SK-N-SH (cell line): ENCODE results near the gene SH3BP4. TPM values are rescaled to one million over a fixed set of nuclear protein-coding genes. Genes with fewer than 3 reads are reported as not detected.

Experiments
- CTCF ChIA-PET: fragments of 300-600, 350-600 bp; formaldehyde crosslinking; extraction: SDS; loops from one replicate; lab custom pipeline; 2021; lab: Yijun Ruan, JAX
- POLR2A ChIA-PET: fragments of 350-600 bp; sonication (Branson Sonifier 250); formaldehyde crosslinking; extraction: SDS; loops from one replicate; lab custom pipeline; 2020; ENCODE audit warnings: antibody characterized with exemption, inconsistent platforms; lab: Yijun Ruan, JAX
- DNase-seq: peaks from one replicate; pipeline ENCODE4 v3.0.0; 2012
- H2AFZ ChIP-seq: fragments of 200-600 bp; sonication (generic); 2 replicates; pipeline ENCODE4 v1.8.1; 2016; ENCODE audit warnings: antibody characterized with exemption, mild to moderate bottlenecking, low read depth
- H3F3A ChIP-seq: fragments of 200-600 bp; sonication (generic); replicated peaks from 2 replicates; pipeline ENCODE3; 2016; ENCODE audit warnings: antibody characterized with exemption, mild to moderate bottlenecking; ENCODE audit not compliant: insufficient read depth
- H3K27ac ChIP-seq, 2 experiments: fragments of 200-500 bp in 1 of 2; fragments of 200-600 bp in 1 of 2; sonication (Bioruptor generic) in 1 of 2; sonication (generic), shearing (Covaris generic) in 1 of 2; 2 replicates each; pipeline versions ENCODE4 v1.5.1 to v1.6.1; 2014 to 2016; ENCODE audit warnings: low read depth in 2 of 2, inconsistent platforms in 1 of 2, low read length in 1 of 2, mild to moderate bottlenecking in 1 of 2, mixed read lengths in 1 of 2
- H3K27me3 ChIP-seq: fragments of 200-600 bp; sonication (generic), shearing (Covaris generic); 2 replicates; pipeline ENCODE4 v1.6.1; 2016; ENCODE audit warnings: mixed run types; ENCODE audit not compliant: insufficient read depth
- H3K36me3 ChIP-seq, 2 experiments: fragments of 200-500 bp in 1 of 2; fragments of 200-600 bp in 1 of 2; sonication (Bioruptor generic) in 1 of 2; sonication (generic) in 1 of 2; replicated peaks in 1 of 2; 2 replicates each; pipeline versions ENCODE3 to v1.5.1; 2014 to 2016; ENCODE audit warnings: low read length in 1 of 2, mild to moderate bottlenecking in 1 of 2; ENCODE audit not compliant: insufficient read depth in 2 of 2, control insufficient read depth in 1 of 2
- H3K4me1 ChIP-seq, 2 experiments: fragments of 200-500 bp in 1 of 2; fragments of 200-600 bp in 1 of 2; sonication (Bioruptor generic) in 1 of 2; sonication (generic), shearing (Covaris generic) in 1 of 2; 2 replicates each; pipeline versions ENCODE4 v1.5.1 to v1.6.1; 2014 to 2016; ENCODE audit warnings: low read depth in 1 of 2, low read length in 1 of 2, mixed run types in 1 of 2; ENCODE audit not compliant: insufficient read depth in 2 of 2, control insufficient read depth in 1 of 2
- H3K4me2 ChIP-seq: fragments of 200-600 bp; sonication (generic), shearing (Covaris generic); 2 replicates; pipeline ENCODE4 v1.6.1; 2017; ENCODE audit warnings: mixed run types
- H3K4me3 ChIP-seq, 2 experiments: fragments of 200-500 bp in 1 of 2; fragments of 200-600 bp in 1 of 2; sonication (Bioruptor generic) in 1 of 2; sonication (generic), shearing (Covaris generic) in 1 of 2; 2 replicates each; pipeline versions ENCODE4 v1.5.1 to v1.8.1; 2014 to 2016; ENCODE audit warnings: low read depth in 2 of 2, inconsistent platforms in 1 of 2, low read length in 1 of 2, mild to moderate bottlenecking in 1 of 2, mixed read lengths in 1 of 2, moderate library complexity in 1 of 2
- H3K79me2 ChIP-seq: fragments of 200-600 bp; sonication (generic); 2 replicates; pipeline ENCODE4 v1.8.1; 2017; ENCODE audit warnings: mild to moderate bottlenecking; ENCODE audit not compliant: insufficient read depth
- H3K9ac ChIP-seq: fragments of 200-600 bp; sonication (generic); 2 replicates; pipeline ENCODE4 v1.6.1; 2017; ENCODE audit warnings: mixed run types
- H3K9me2 ChIP-seq: fragments of 200-600 bp; sonication (generic); 2 replicates; pipeline ENCODE4 v1.6.1; 2017; ENCODE audit warnings: mixed run types
- H3K9me3 ChIP-seq: fragments of 200-600 bp; sonication (generic); 2 replicates; pipeline ENCODE4 v1.6.1; 2017; ENCODE audit warnings: mixed run types, mild to moderate bottlenecking, moderate library complexity
- H4K20me1 ChIP-seq: fragments of 200-600 bp; sonication (generic); 2 replicates; pipeline ENCODE4 v1.6.1; 2017; ENCODE audit warnings: mild to moderate bottlenecking, mixed run types; ENCODE audit not compliant: insufficient read depth
- FOXJ3 ChIP-seq: sonication (generic); formaldehyde crosslinking; IDR thresholded peaks from 2 replicates; pipeline ENCODE4 v1.5.1; 2020; ENCODE audit warnings: mild to moderate bottlenecking, missing genetic modification reagents
- NRF1 ChIP-seq: IDR thresholded peaks from 2 replicates; pipeline ENCODE4 v1.6.1; 2012; ENCODE audit warnings: low read depth, mild to moderate bottlenecking, low read length
- POLR2AphosphoS5 ChIP-seq: IDR thresholded peaks from 2 replicates; pipeline ENCODE4 v1.6.1; 2012; ENCODE audit warnings: low read depth, low read length
- RAD21 ChIP-seq: IDR thresholded peaks from 2 replicates; pipeline ENCODE4 v1.6.1; 2012; ENCODE audit warnings: mild to moderate bottlenecking, low read length
- WGBS: methylation state at CpG from one replicate; pipeline ENCODE4 v1.1.6; 2017; ENCODE audit warnings: low lambda C conversion rate; 5-methylcytosine and 5-hydroxymethylcytosine counted together
- polyA plus RNA-seq, 3 experiments: library from polyadenylated mRNA; depleted of rRNA; stranded (reverse); fragments of >200 nt; gene quantifications; 2 replicates each; pipeline ENCODE4 v1.2.3, GENCODE V29; 2012
- TF ChIP-seq, protein P1 (sequence below): IDR thresholded peaks from 2 replicates; pipeline ENCODE4; 2012
- TF ChIP-seq, protein P2 (sequence below): IDR thresholded peaks from 2 replicates; pipeline ENCODE4 v1.4.0; 2012; ENCODE audit warnings: low read depth, borderline replicate concordance
- TF ChIP-seq, protein P3 (sequence below): fragments of 150-350 bp; IDR thresholded peaks from 2 replicates; pipeline ENCODE4 v1.6.1; 2017; ENCODE audit warnings: antibody characterized with exemption, low read length, low read depth, borderline replicate concordance
- TF ChIP-seq, protein P4 (sequence below): fragments of 200-600 bp; sonication (generic); IDR thresholded peaks from 2 replicates; pipeline ENCODE4 v1.6.1; 2017; ENCODE audit warnings: antibody characterized with exemption, mild to moderate bottlenecking, moderate library complexity

Gene SH3BP4
- polyA plus RNA-seq, 1 of the 3 experiments (the other 2 are of a cell fraction), result 27.7 TPM

DNA sequence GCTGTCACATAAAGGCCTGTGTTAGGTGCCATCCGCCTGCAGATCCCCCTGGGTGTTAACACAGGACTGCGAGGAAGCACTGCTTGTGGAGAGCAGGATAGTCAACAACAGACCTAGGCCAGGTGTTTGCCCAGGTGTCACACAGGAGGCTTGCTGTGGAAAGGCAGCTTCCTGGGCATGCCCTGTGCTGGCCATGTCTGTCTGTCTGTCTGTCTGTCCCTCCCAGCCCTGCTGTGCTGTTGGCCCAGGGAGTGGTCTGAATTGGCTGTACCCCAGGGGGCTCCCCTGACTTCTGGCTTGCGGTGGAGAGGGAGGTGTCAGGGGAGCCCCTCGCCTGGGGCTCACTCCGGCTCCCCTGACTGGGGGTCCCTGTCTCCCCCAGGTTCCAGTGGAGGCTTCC, 53.2 kb downstream of the SH3BP4 start:
- Histone ChIP-seq H3K9ac (no peak overlapping the region), H3K4me3 (no peak overlapping the region), H3K9me3 (no peaks in the 10 kb centered on the region), H3K27me3 (no peaks in the 10 kb centered on the region), H3F3A (peaks cover 3% of the 10 kb centered on the region), H3K36me3 (peaks cover 6 to 22% of the 10 kb centered on the region in 2 experiments), H2AFZ (no peak overlapping the region), H3K79me2 (peaks cover 100% of the 10 kb centered on the region), H3K4me2 (no peak overlapping the region), H3K4me1 (peaks cover 0 to 62% of the 10 kb centered on the region in 2 experiments; a peak in 2 of 4 replicates), H4K20me1 (peaks cover 28% of the 10 kb centered on the region), H3K9me2 (no peaks in the 10 kb centered on the region), H3K27ac (no peak overlapping the region)
- 93% methylated on average over 3 of the region's 5 CpGs for WGBS
- no peak for DNase-seq
- ChIA-PET CTCF (interaction anchor here (0.7 to 1.5 kb wide), 6 partner anchors 10 to 251 kb away, joined by 3 to 4 read pairs (median 4); no protein-coding TSS in a partner anchor), POLR2A (no interaction called here)
- TF ChIP-seq, protein P1, sequence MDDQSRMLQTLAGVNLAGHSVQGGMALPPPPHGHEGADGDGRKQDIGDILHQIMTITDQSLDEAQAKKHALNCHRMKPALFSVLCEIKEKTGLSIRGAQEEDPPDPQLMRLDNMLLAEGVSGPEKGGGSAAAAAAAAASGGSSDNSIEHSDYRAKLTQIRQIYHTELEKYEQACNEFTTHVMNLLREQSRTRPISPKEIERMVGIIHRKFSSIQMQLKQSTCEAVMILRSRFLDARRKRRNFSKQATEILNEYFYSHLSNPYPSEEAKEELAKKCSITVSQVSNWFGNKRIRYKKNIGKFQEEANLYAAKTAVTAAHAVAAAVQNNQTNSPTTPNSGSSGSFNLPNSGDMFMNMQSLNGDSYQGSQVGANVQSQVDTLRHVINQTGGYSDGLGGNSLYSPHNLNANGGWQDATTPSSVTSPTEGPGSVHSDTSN, result no peak
- no peak for TF ChIP-seq POLR2AphosphoS5
- TF ChIP-seq, protein P2, sequence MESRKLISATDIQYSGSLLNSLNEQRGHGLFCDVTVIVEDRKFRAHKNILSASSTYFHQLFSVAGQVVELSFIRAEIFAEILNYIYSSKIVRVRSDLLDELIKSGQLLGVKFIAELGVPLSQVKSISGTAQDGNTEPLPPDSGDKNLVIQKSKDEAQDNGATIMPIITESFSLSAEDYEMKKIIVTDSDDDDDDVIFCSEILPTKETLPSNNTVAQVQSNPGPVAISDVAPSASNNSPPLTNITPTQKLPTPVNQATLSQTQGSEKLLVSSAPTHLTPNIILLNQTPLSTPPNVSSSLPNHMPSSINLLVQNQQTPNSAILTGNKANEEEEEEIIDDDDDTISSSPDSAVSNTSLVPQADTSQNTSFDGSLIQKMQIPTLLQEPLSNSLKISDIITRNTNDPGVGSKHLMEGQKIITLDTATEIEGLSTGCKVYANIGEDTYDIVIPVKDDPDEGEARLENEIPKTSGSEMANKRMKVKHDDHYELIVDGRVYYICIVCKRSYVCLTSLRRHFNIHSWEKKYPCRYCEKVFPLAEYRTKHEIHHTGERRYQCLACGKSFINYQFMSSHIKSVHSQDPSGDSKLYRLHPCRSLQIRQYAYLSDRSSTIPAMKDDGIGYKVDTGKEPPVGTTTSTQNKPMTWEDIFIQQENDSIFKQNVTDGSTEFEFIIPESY, result no peak
- TF ChIP-seq, protein P3, sequence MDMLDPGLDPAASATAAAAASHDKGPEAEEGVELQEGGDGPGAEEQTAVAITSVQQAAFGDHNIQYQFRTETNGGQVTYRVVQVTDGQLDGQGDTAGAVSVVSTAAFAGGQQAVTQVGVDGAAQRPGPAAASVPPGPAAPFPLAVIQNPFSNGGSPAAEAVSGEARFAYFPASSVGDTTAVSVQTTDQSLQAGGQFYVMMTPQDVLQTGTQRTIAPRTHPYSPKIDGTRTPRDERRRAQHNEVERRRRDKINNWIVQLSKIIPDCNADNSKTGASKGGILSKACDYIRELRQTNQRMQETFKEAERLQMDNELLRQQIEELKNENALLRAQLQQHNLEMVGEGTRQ, result no peak
- TF ChIP-seq, protein P4, sequence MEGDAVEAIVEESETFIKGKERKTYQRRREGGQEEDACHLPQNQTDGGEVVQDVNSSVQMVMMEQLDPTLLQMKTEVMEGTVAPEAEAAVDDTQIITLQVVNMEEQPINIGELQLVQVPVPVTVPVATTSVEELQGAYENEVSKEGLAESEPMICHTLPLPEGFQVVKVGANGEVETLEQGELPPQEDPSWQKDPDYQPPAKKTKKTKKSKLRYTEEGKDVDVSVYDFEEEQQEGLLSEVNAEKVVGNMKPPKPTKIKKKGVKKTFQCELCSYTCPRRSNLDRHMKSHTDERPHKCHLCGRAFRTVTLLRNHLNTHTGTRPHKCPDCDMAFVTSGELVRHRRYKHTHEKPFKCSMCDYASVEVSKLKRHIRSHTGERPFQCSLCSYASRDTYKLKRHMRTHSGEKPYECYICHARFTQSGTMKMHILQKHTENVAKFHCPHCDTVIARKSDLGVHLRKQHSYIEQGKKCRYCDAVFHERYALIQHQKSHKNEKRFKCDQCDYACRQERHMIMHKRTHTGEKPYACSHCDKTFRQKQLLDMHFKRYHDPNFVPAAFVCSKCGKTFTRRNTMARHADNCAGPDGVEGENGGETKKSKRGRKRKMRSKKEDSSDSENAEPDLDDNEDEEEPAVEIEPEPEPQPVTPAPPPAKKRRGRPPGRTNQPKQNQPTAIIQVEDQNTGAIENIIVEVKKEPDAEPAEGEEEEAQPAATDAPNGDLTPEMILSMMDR, result no peak
- TF ChIP-seq NRF1, result no peak
- TF ChIP-seq FOXJ3 (CRISPR knock-in tag), result no peak

DNA sequence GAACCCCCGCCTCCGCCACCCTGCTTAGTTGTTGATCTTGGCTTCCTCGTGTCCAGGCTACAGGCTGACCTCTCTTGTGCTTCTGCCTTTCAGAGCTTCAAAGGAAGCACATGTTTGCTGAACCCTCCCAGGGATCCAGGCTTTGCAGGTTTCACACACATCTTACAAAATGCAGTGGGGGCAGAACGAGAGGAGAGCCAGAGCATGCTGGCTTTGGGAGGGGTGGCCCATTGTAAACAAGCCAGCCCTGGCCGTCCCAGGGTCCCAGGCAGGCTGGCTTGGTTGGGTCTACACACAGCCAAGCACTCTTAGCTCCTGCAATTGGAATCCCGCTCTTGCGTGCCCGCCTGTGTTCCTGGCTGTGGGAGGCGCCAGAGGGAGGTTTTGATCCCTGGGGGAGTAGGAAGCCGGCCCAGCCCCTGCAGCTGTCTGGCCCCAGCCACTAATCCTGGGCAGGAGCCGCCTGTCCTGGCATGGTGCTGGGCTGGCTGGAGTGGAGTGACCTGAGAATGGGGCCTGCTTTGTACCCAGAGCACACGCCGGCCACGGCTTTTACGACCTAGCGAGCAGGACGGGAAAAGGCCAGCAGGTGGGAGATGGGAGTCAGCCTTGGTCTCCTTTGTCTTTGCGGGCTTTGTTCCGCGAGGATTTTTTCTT, 53.9 kb downstream of the SH3BP4 start:
- POLR2A ChIA-PET, result interaction anchor here (1.1 kb wide), 1 partner anchor 44 kb away, joined by 3 read pairs; no protein-coding TSS in a partner anchor

More for the DNA sequence above, 53.9 kb downstream of the SH3BP4 start:
- peaks cover 0 to 55% of the 10 kb centered on the region in 2 experiments; a peak in 2 of 4 replicates for H3K4me1 ChIP-seq
- no peak overlapping the region for H3K4me2 ChIP-seq
- H3K79me2 ChIP-seq, result peaks cover 98% of the 10 kb centered on the region
- no peak overlapping the region for H3K9ac ChIP-seq
- 96% methylated on average over 13 of the region's 20 CpGs for WGBS
- DNase-seq, result peak; percentile 70
- no peaks in the 10 kb centered on the region for H3K9me2 ChIP-seq
- TF ChIP-seq FOXJ3 (CRISPR knock-in tag) (no peak), RAD21 (peak; percentile 26)
- H3K4me3 ChIP-seq, result no peak overlapping the region
- H3F3A ChIP-seq, result peaks cover 3% of the 10 kb centered on the region
- no peak overlapping the region for H2AFZ ChIP-seq
- H4K20me1 ChIP-seq, result peaks cover 31% of the 10 kb centered on the region
- peaks cover 6 to 23% of the 10 kb centered on the region in 2 experiments for H3K36me3 ChIP-seq
- H3K9me3 ChIP-seq, result no peaks in the 10 kb centered on the region
- H3K27me3 ChIP-seq, result no peaks in the 10 kb centered on the region
- H3K27ac ChIP-seq, result no peak overlapping the region; a peak in 1 of 4 replicates
- CTCF ChIA-PET, result interaction anchor here (0.7 to 2.9 kb wide), 9 partner anchors 9 to 251 kb away, joined by 3 to 13 read pairs (median 4); no protein-coding TSS in a partner anchor
